PFSK-1 (cell line): ENCODE measurements around the gene NXN.

Experiments used
- REST ChIP-seq, 2 experiments: IDR thresholded peaks; 2 replicates each; pipeline versions ENCODE4 v1.6.1 to v1.8.0; 2011 to 2012; ENCODE audit warnings: low read depth in 2 of 2, low read length in 2 of 2, control low read depth in 1 of 2, inconsistent platforms in 1 of 2, mild to moderate bottlenecking in 1 of 2, moderate library complexity in 1 of 2; ENCODE audit not compliant: insufficient read depth in 1 of 2
- SIN3A ChIP-seq: IDR thresholded peaks from 2 replicates; pipeline ENCODE4 v1.6.1; 2012; ENCODE audit warnings: mild to moderate bottlenecking, low read length, moderate library complexity, borderline replicate concordance; ENCODE audit not compliant: insufficient read depth

- TF ChIP-seq REST (IDR thresholded peaks at IDR 0.05; ENCODE audit: insufficient read depth in 1 of 2, low read depth in 2 of 2, low read length in 2 of 2) (no peak), SIN3A (no peak)
Measured at GRCh38 chr17:914561-914960, 65.0 kb downstream of the NXN start.
